Adrenal gland (tissue), 12 donors: ENCODE measurements around the gene HNRNPLL. TPM values are rescaled to one million over a fixed set of nuclear protein-coding genes. Genes with fewer than 3 reads are reported as not detected.

Source experiments
- DNase-seq, 7 donors: peaks; one replicate each; pipeline ENCODE4 v3.0.0-alpha.2; 2019 to 2020
- H3K27ac ChIP-seq, 5 donors: fragments of 200-600 bp; sonication (generic) in 4 of 5; 1 replicate in 3 of 5; 2 replicates in 2 of 5; pipeline versions ENCODE4 v1.5.1 to v1.8.0; 2016 to 2020; ENCODE audit warnings: mild to moderate bottlenecking in 1 of 5
- H3K27me3 ChIP-seq: fragments of 200-600 bp; 2 replicates; pipeline ENCODE4 v1.8.0; 2021
- H3K36me3 ChIP-seq, 2 donors: fragments of 200-600 bp; replicated peaks in 1 of 2; 1 replicate in 1 of 2; 2 replicates in 1 of 2; pipeline versions ENCODE4 v1.5.1 to v1.8.0; 2018 to 2022
- H3K4me1 ChIP-seq, 2 donors: fragments of 200-600 bp; replicated peaks in 1 of 2; 1 replicate in 1 of 2; 2 replicates in 1 of 2; pipeline versions ENCODE4 v1.5.1 to v1.8.0; 2018 to 2021
- H3K4me3 ChIP-seq, 4 donors: fragments of 200-600 bp; sonication (generic) in 3 of 4; one replicate each; pipeline ENCODE4 v1.5.1; 2016 to 2018
- H3K9me3 ChIP-seq, 3 donors: fragments of 200-600 bp; sonication (generic) in 1 of 3; replicated peaks in 1 of 3; 1 replicate in 2 of 3; 2 replicates in 1 of 3; pipeline versions ENCODE4 v1.5.1 to v1.8.0; 2016 to 2021
- CTCF ChIP-seq, 6 experiments: fragments of 450-650 bp in 4 of 6; fragments of 200-600 bp in 2 of 6; sonication (generic) in 1 of 6; IDR thresholded peaks; 1 replicate in 5 of 6; 2 replicates in 1 of 6; pipeline versions ENCODE4 v1.5.1 to v1.8.0; 2016 to 2021; ENCODE audit warnings: antibody characterized with exemption in 6 of 6, mild to moderate bottlenecking in 2 of 6, moderate library complexity in 1 of 6
- POLR2A ChIP-seq, 2 donors: fragments of 450-650 bp; IDR thresholded peaks; one replicate each; pipeline ENCODE4 v1.6.1; 2017; ENCODE audit warnings: antibody characterized with exemption in 2 of 2, mild to moderate bottlenecking in 2 of 2, moderate library complexity in 1 of 2
- WGBS, 4 donors: extraction: QIAGEN DNeasy Blood & Tissue Kit in 2 of 4; methylation state at CpG; one replicate each; pipeline versions ENCODE4 v1.1.5 to v1.1.7; 2013 to 2017; 5-methylcytosine and 5-hydroxymethylcytosine counted together
- intact Hi-C, 2 donors: fragments of 100-400 bp; cut with DNase I; formaldehyde crosslinking; loops; one replicate each; pipeline versions ENCODE4 v1.14.1 to v1.15.0; 2022 to 2023
- polyA plus RNA-seq, 3 donors: library from polyadenylated mRNA; stranded (reverse); fragments of 200-250 nt in 2 of 3; fragments of 350-450 nt in 1 of 3; fragmentation: Illumina TruSeq in 1 of 3; extraction: RNeasy Lipid Tissue Mini Kit (QIAGEN cat#74804) in 1 of 3; gene quantifications; one replicate each; pipeline ENCODE4 v1.2.3, GENCODE V29; 2013 to 2014
- total RNA-seq, 9 donors: library from RNA; depleted of rRNA in 4 of 9; stranded (reverse); fragments of >200 nt in 4 of 9; fragments of 120-200 nt in 1 of 9; fragmentation: NEBNext Ultra II Directional in 1 of 9; extraction: Animal tissue kit (Norgen Biotek cat#: 25700) in 1 of 9; gene quantifications; one replicate each; pipeline versions ENCODE4 v1.1.0 to v1.2.4, GENCODE V29; 2013 to 2023
- donor health status: healthy with polysubstance abuse.
- donor health status: Bipolar disorder and iron deficiency.
- donor health status: DM: yes; HTN: yes; CAD: no.
- donor health status: DM: no; HTN: no; CAD: no.
- donor health status: DM: no; HTN: no; CAD: no.
- donor health status: DM: yes; HTN: yes; CAD: no.

The HNRNPLL gene
- total and polyA plus RNA-seq, 12 donors, result 19.5 to 75.2 (median 49.4) TPM

GRCh38 chr2:38535744-38536506 is 66.8 kb downstream of the HNRNPLL start:
- TF ChIP-seq POLR2A (IDR thresholded peaks at IDR 0.05) (no peak), CTCF (IDR thresholded peaks at IDR 0.05) (peak; percentile 76 to 97 (median 91))
- H3K4me1 ChIP-seq, result no peaks in the 10 kb centered on the region
- H3K27ac ChIP-seq, result peak overlapping the region in 2 of 5 donors; percentile 4 to 41
- no peaks in the 10 kb centered on the region for H3K36me3 ChIP-seq
- peak; percentile 72 to 91 (median 87) for DNase-seq
- H3K4me3 ChIP-seq, result peak overlapping the region in 2 of 4 donors; percentile 31 to 58
- H3K9me3 ChIP-seq, result no peaks in the 10 kb centered on the region
- no peaks in the 10 kb centered on the region for H3K27me3 ChIP-seq
- intact Hi-C loops, result loop anchor here in 1 of 2 donors (10.0 kb wide), 1 partner anchor 199 kb away; no protein-coding TSS in a partner anchor
- WGBS, 4 donors, result 4 to 6% (median 5%) methylated on average over 20 to 53 of the region's 53 CpGs

GRCh38 chr2:38535404-38535743 is 67.4 kb downstream of the HNRNPLL start:
- WGBS, 4 donors, result 70 to 85% (median 80%) methylated on average over 9 to 11 of the region's 11 CpGs
- Histone ChIP-seq H3K4me1 (no peaks in the 10 kb centered on the region), H3K36me3 (no peaks in the 10 kb centered on the region), H3K4me3 (no peak overlapping the region), H3K27me3 (no peaks in the 10 kb centered on the region), H3K9me3 (no peaks in the 10 kb centered on the region), H3K27ac (no peak overlapping the region)
- no peak for DNase-seq
- intact Hi-C loops, result loop anchor here in 1 of 2 donors (10.0 kb wide), 1 partner anchor 199 kb away; no protein-coding TSS in a partner anchor
- TF ChIP-seq CTCF (IDR thresholded peaks at IDR 0.05) (no peak), POLR2A (IDR thresholded peaks at IDR 0.05) (no peak)

DNA sequence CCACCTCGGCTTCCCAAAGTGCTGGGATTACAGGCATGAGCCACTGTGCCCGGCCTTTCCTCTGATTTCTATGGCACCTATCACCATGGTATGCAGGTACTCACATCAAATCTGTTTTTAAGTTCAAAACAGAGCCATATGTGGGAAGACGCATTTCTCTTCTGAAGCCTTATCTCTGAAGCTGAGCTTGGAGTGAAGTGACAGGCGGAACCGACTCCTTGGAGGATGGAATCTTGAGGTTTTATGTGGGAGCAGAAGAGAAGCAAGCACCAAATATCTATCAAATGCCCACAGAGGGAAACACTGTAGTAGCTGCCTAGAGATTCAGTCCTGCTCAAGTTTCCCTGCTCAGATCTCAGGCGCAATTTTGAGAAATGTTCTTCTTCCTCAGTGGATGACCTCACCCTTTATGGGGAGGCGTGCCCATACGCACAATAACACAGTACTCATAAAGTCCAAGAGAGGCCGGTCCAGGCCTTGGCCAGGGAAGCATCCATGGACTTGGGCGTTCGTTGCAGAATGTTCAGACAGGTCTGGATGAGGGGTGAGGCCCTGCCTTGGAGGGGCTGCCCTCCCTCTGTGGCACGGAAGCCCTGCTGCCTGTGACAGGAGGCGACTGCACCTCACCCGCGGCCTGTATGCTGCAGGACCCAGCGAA is 67.9 kb downstream of the HNRNPLL start:
- no peaks in the 10 kb centered on the region for H3K9me3 ChIP-seq
- H3K4me1 ChIP-seq, result no peaks in the 10 kb centered on the region
- intact Hi-C loops, result loop anchor here in 1 of 2 donors (10.0 kb wide), 1 partner anchor 200 kb away; no protein-coding TSS in a partner anchor
- TF ChIP-seq POLR2A (IDR thresholded peaks at IDR 0.05) (no peak), CTCF (IDR thresholded peaks at IDR 0.05) (no peak)
- DNase-seq, result no peak
- no peak overlapping the region for H3K27ac ChIP-seq
- no peak overlapping the region for H3K4me3 ChIP-seq
- no peaks in the 10 kb centered on the region for H3K27me3 ChIP-seq
- no peaks in the 10 kb centered on the region for H3K36me3 ChIP-seq
- WGBS, 4 donors, result 91 to 95% (median 93%) methylated on average over 9 to 16 of the region's 16 CpGs

GRCh38 chr2:38533757-38534545 is 68.8 kb downstream of the HNRNPLL start:
- intact Hi-C loops, result loop anchor here in 1 of 2 donors (10.0 kb wide), 1 partner anchor 201 kb away; no protein-coding TSS in a partner anchor
- H3K27ac ChIP-seq, result no peak overlapping the region
- DNase-seq, result no peak
- no peaks in the 10 kb centered on the region for H3K36me3 ChIP-seq
- no peaks in the 10 kb centered on the region for H3K27me3 ChIP-seq
- no peaks in the 10 kb centered on the region for H3K9me3 ChIP-seq
- WGBS, 4 donors, result 76 to 88% (median 87%) methylated on average over 10 of the region's 10 CpGs
- TF ChIP-seq POLR2A (IDR thresholded peaks at IDR 0.05), result no peak
- TF ChIP-seq CTCF (IDR thresholded peaks at IDR 0.05), result no peak
- no peak overlapping the region for H3K4me3 ChIP-seq
- no peaks in the 10 kb centered on the region for H3K4me1 ChIP-seq
